HCT116 (cell line): ENCODE data around the gene POLDIP2. TPM values are rescaled to one million over a fixed set of nuclear protein-coding genes. Genes with fewer than 3 reads are reported as not detected.

Experiments
- ATAC-seq: fragments of 200-7000 bp; cut with Tn5 transposase; 2 replicates; pipeline ENCODE4 v1.9.1; 2020; ENCODE audit warnings: mild to moderate bottlenecking, moderate library complexity
- BruUV-seq: library from RNA; stranded (reverse); fragments of 400-500 nt; replicated peaks from 2 replicates; lab custom pipeline; 2021; lab: Mats Ljungman, UMichigan
- CTCF ChIA-PET: fragments of 300-600 bp; sonication (Branson Sonifier 250); formaldehyde crosslinking; loops from one replicate; lab custom pipeline; 2021; ENCODE audit warnings: antibody characterized with exemption; lab: Charles Lee
- POLR2A ChIA-PET: fragments of 300-600, 350-600 bp; sonication (Branson Sonifier 250); formaldehyde crosslinking; loops from one replicate; lab custom pipeline; 2021; ENCODE audit warnings: antibody characterized with exemption; lab: Charles Lee
- RAD21 ChIA-PET, 2 experiments: fragments of 300-600 bp; sonication (Branson Sonifier 250); formaldehyde crosslinking; loops; one replicate each; lab custom pipeline; 2023; ENCODE audit warnings: low total read pairs in 2 of 2; ENCODE audit not compliant: uncharacterized antibody in 2 of 2, unreplicated experiment in 2 of 2, low non-redundant PET in 1 of 2; lab: Charles Lee
- DNase-seq: peaks from one replicate; pipeline ENCODE4 v3.0.0-alpha.2; 2010; ENCODE audit warnings: low read depth, low spot score
- H2AFZ ChIP-seq: fragments of 200-600 bp; shearing (Covaris generic), sonication (generic); 2 replicates; pipeline ENCODE4 v1.6.1; 2017; ENCODE audit warnings: low read depth, mixed run types, mixed read lengths, antibody characterized with exemption, low read length; ENCODE audit not compliant: poor library complexity, severe bottlenecking
- H3K27ac ChIP-seq: 2 replicates; pipeline ENCODE4 v1.5.1; 2012; ENCODE audit warnings: low read depth, low read length
- H3K27me3 ChIP-seq: fragments of 200-600 bp; sonication (generic); 2 replicates; pipeline ENCODE4 v1.6.1; 2016; ENCODE audit warnings: mixed run types, low read length, mixed read lengths; ENCODE audit not compliant: insufficient read depth
- H3K36me3 ChIP-seq, 2 experiments: fragments of 200-500 bp in 1 of 2; fragments of 200-600 bp in 1 of 2; sonication (Bioruptor generic) in 1 of 2; sonication (generic) in 1 of 2; 2 replicates each; pipeline versions ENCODE4 v1.5.1 to v1.6.1; 2014 to 2016; ENCODE audit warnings: low read length in 2 of 2, inconsistent platforms in 1 of 2, mixed read lengths in 1 of 2, mixed run types in 1 of 2; ENCODE audit not compliant: insufficient read depth in 2 of 2, control insufficient read depth in 1 of 2
- H3K4me1 ChIP-seq, 2 experiments: fragments of 200-600 bp in 1 of 2; sonication (generic) in 1 of 2; 2 replicates each; pipeline versions ENCODE4 v1.5.1 to v1.6.1; 2012 to 2017; ENCODE audit warnings: low read length in 2 of 2, inconsistent platforms in 1 of 2, mild to moderate bottlenecking in 1 of 2, mixed read lengths in 1 of 2, mixed run types in 1 of 2, moderate library complexity in 1 of 2; ENCODE audit not compliant: insufficient read depth in 2 of 2, control insufficient read depth in 1 of 2
- H3K4me2 ChIP-seq: fragments of 200-600 bp; sonication (generic); 2 replicates; pipeline ENCODE4 v1.6.1; 2017; ENCODE audit warnings: mixed run types, low read length, mixed read lengths
- H3K4me3 ChIP-seq, 2 experiments: fragments of 200-600 bp in 1 of 2; sonication (generic) in 1 of 2; replicated peaks in 1 of 2; 2 replicates each; pipeline ENCODE4 v1.5.1; 2011 to 2016; ENCODE audit warnings: low read length in 2 of 2, control low read depth in 1 of 2, low read depth in 1 of 2, mild to moderate bottlenecking in 1 of 2, mixed read lengths in 1 of 2, mixed run types in 1 of 2
- H3K79me2 ChIP-seq: fragments of 200-600 bp; sonication (generic); 2 replicates; pipeline ENCODE4 v1.6.1; 2017; ENCODE audit warnings: mild to moderate bottlenecking, mixed run types, low read length, moderate library complexity, mixed read lengths; ENCODE audit not compliant: insufficient read depth
- H3K9ac ChIP-seq: fragments of 200-600 bp; sonication (generic); 2 replicates; pipeline ENCODE4 v1.6.1; 2016; ENCODE audit warnings: low read length, mixed read lengths
- H3K9me2 ChIP-seq: fragments of 200-600 bp; sonication (generic), shearing (Covaris generic); 2 replicates; pipeline ENCODE4 v1.6.1; 2017; ENCODE audit warnings: mixed run types, mild to moderate bottlenecking, moderate library complexity; ENCODE audit not compliant: insufficient read depth
- H3K9me3 ChIP-seq, 2 experiments: fragments of 200-500 bp in 1 of 2; fragments of 200-600 bp in 1 of 2; sonication (Bioruptor generic) in 1 of 2; sonication (generic) in 1 of 2; 2 replicates each; pipeline ENCODE4 v1.6.1; 2014 to 2017; ENCODE audit warnings: low read length in 2 of 2, mixed read lengths in 2 of 2, inconsistent platforms in 1 of 2, low read depth in 1 of 2, mild to moderate bottlenecking in 1 of 2, mixed run types in 1 of 2, moderate library complexity in 1 of 2; ENCODE audit not compliant: control insufficient read depth in 1 of 2, insufficient read depth in 1 of 2
- H4K20me1 ChIP-seq: fragments of 200-600 bp; sonication (generic), shearing (Covaris generic); 2 replicates; pipeline ENCODE4 v1.6.1; 2017; ENCODE audit warnings: mixed run types, mild to moderate bottlenecking, moderate library complexity; ENCODE audit not compliant: insufficient read depth
- CEBPB ChIP-seq: IDR thresholded peaks from 2 replicates; pipeline ENCODE4 v1.6.1; 2012; ENCODE audit warnings: low read depth
- EGR1 ChIP-seq: IDR thresholded peaks from 2 replicates; pipeline ENCODE4 v1.6.1; 2012; ENCODE audit warnings: low read depth
- ELF1 ChIP-seq: IDR thresholded peaks from 2 replicates; pipeline ENCODE4 v1.6.1; 2012; ENCODE audit warnings: low read depth, borderline replicate concordance
- EZH2 ChIP-seq: fragments of 200-600 bp; sonication (generic); IDR thresholded peaks from 2 replicates; pipeline ENCODE4 v1.6.1; 2017; ENCODE audit warnings: antibody characterized with exemption, mixed run types
- EZH2phosphoT487 ChIP-seq: fragments of 200-600 bp; IDR thresholded peaks from 2 replicates; pipeline ENCODE4 v1.6.1; 2018; ENCODE audit warnings: antibody characterized with exemption, borderline replicate concordance
- FOSL1 ChIP-seq: IDR thresholded peaks from 2 replicates; pipeline ENCODE4 v1.6.1; 2012; ENCODE audit warnings: low read depth
- RAD21 ChIP-seq: IDR thresholded peaks from 2 replicates; pipeline ENCODE4 v1.6.1; 2012; ENCODE audit warnings: low read depth, mild to moderate bottlenecking
- SIN3A ChIP-seq: IDR thresholded peaks from 2 replicates; pipeline ENCODE4 v1.6.1; 2012; ENCODE audit warnings: low read depth
- SP1 ChIP-seq: IDR thresholded peaks from 2 replicates; pipeline ENCODE4 v1.6.1; 2012; ENCODE audit warnings: low read depth
- SRF ChIP-seq: IDR thresholded peaks from 2 replicates; pipeline ENCODE4 v1.6.1; 2012; ENCODE audit warnings: low read depth
- TCF7L2 ChIP-seq: IDR thresholded peaks from 2 replicates; pipeline ENCODE4 v1.7.0; 2011; ENCODE audit warnings: borderline replicate concordance, inconsistent platforms; ENCODE audit not compliant: insufficient read depth, insufficient read length; ENCODE audit errors: extremely low read depth
- YY1 ChIP-seq: IDR thresholded peaks from 2 replicates; pipeline ENCODE4 v1.6.1; 2011; ENCODE audit warnings: low read length, low read depth, moderate library complexity, mild to moderate bottlenecking; ENCODE audit not compliant: insufficient replicate concordance; ENCODE audit errors: extremely low read depth
- ZFX ChIP-seq: fragments of 450-650 bp; IDR thresholded peaks from 2 replicates; pipeline ENCODE4 v1.6.1; 2017
- intact Hi-C: fragments of 100-400 bp; cut with micrococcal nuclease; formaldehyde crosslinking; loops from 2 replicates; pipeline ENCODE4 v1.10.0; 2022
- total RNA-seq: library from RNA; stranded (reverse); gene quantifications from one replicate; pipeline ENCODE4 v1.2.1, GENCODE V29; 2021; ENCODE audit not compliant: unreplicated experiment
- TF ChIP-seq, protein P1 (sequence below): IDR thresholded peaks from 2 replicates; pipeline ENCODE4 v1.6.1; 2012
- TF ChIP-seq, protein P2 (sequence below): IDR thresholded peaks from 2 replicates; pipeline ENCODE4 v1.6.1; 2012
- TF ChIP-seq, protein P3 (sequence below): IDR thresholded peaks from 2 replicates; pipeline ENCODE4 v1.6.1; 2012; ENCODE audit warnings: low read depth
- TF ChIP-seq, protein P4 (sequence below): IDR thresholded peaks from 2 replicates; pipeline ENCODE4 v1.6.1; 2011; ENCODE audit warnings: mild to moderate bottlenecking, low read length, moderate library complexity; ENCODE audit not compliant: insufficient replicate concordance; ENCODE audit errors: extremely low read depth

Gene POLDIP2
- total RNA-seq, 1 experiment from 2014 or later: 78.0 TPM

DNA sequence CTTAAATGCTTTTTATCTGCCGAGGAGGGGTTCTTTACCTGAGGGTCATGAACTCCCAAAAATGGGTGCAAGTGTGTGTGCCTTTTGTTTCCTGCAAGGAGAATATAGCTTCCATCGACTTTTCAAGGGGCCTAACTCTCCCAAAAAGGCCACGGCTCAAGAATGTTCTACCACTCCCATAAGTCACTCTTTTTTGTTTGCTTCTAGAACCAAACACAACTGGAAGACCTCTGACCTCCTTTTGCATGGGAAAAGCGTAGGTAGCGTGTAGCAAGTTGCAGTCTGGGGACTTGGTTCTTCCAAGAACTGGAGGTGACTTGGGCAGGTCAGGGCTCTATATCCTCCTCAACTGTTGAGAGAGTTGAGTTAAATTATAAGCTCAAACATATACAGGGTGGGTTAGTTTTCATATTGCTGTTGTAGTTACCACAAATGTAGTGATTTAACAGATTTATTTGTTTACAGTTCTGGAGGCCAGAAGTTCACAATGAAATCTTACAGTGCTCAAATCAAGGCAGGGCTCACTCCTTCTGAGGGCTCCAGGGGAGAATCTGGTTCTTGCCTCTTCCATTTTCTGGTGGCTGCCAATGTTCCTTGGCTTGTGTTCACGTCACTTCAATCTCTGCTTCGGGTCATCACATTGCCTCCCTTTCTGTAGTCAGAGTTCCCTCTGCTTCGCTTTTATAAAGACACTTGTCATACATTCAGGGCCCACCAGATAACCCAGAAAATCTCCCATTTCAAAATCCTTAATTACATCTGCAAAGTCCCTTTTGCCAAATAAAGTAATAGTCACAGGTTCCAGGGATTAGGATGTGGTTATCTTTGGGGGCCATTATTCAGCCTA is 36.9 kb downstream of the POLDIP2 start:
- no peaks in the 10 kb centered on the region for H3K9me3 ChIP-seq
- no peak for ATAC-seq
- H3K4me3 ChIP-seq: peak overlapping the region; percentile 86 to 95
- H3K79me2 ChIP-seq: peaks cover 64% of the 10 kb centered on the region
- CTCF ChIA-PET: interaction anchor here (1.1 kb wide), 1 partner anchor 15 kb away, joined by 3 read pairs; the partner anchor contains the start of gene TNFAIP1
- H3K4me2 ChIP-seq: peak overlapping the region; percentile 98
- TF ChIP-seq, protein P1, sequence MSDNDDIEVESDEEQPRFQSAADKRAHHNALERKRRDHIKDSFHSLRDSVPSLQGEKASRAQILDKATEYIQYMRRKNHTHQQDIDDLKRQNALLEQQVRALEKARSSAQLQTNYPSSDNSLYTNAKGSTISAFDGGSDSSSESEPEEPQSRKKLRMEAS: no peak
- TF ChIP-seq ZFX: no peak
- TF ChIP-seq SIN3A: no peak
- TF ChIP-seq SP1: no peak
- no peak for TF ChIP-seq EZH2
- no peak for TF ChIP-seq ELF1
- TF ChIP-seq, protein P2, sequence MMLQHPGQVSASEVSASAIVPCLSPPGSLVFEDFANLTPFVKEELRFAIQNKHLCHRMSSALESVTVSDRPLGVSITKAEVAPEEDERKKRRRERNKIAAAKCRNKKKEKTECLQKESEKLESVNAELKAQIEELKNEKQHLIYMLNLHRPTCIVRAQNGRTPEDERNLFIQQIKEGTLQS: no peak
- TF ChIP-seq, protein P3, sequence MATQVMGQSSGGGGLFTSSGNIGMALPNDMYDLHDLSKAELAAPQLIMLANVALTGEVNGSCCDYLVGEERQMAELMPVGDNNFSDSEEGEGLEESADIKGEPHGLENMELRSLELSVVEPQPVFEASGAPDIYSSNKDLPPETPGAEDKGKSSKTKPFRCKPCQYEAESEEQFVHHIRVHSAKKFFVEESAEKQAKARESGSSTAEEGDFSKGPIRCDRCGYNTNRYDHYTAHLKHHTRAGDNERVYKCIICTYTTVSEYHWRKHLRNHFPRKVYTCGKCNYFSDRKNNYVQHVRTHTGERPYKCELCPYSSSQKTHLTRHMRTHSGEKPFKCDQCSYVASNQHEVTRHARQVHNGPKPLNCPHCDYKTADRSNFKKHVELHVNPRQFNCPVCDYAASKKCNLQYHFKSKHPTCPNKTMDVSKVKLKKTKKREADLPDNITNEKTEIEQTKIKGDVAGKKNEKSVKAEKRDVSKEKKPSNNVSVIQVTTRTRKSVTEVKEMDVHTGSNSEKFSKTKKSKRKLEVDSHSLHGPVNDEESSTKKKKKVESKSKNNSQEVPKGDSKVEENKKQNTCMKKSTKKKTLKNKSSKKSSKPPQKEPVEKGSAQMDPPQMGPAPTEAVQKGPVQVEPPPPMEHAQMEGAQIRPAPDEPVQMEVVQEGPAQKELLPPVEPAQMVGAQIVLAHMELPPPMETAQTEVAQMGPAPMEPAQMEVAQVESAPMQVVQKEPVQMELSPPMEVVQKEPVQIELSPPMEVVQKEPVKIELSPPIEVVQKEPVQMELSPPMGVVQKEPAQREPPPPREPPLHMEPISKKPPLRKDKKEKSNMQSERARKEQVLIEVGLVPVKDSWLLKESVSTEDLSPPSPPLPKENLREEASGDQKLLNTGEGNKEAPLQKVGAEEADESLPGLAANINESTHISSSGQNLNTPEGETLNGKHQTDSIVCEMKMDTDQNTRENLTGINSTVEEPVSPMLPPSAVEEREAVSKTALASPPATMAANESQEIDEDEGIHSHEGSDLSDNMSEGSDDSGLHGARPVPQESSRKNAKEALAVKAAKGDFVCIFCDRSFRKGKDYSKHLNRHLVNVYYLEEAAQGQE: no peak
- TF ChIP-seq TCF7L2: no peak
- no peak for TF ChIP-seq EGR1
- no peak for TF ChIP-seq YY1
- no peak for TF ChIP-seq RAD21
- no peak for TF ChIP-seq FOSL1
- no peak for TF ChIP-seq EZH2phosphoT487
- TF ChIP-seq, protein P4, sequence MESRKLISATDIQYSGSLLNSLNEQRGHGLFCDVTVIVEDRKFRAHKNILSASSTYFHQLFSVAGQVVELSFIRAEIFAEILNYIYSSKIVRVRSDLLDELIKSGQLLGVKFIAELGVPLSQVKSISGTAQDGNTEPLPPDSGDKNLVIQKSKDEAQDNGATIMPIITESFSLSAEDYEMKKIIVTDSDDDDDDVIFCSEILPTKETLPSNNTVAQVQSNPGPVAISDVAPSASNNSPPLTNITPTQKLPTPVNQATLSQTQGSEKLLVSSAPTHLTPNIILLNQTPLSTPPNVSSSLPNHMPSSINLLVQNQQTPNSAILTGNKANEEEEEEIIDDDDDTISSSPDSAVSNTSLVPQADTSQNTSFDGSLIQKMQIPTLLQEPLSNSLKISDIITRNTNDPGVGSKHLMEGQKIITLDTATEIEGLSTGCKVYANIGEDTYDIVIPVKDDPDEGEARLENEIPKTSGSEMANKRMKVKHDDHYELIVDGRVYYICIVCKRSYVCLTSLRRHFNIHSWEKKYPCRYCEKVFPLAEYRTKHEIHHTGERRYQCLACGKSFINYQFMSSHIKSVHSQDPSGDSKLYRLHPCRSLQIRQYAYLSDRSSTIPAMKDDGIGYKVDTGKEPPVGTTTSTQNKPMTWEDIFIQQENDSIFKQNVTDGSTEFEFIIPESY: no peak
- TF ChIP-seq SRF: no peak
- no peak for TF ChIP-seq CEBPB
- intact Hi-C loops: no loop called here
- H3K27ac ChIP-seq: no peak overlapping the region
- RAD21 ChIA-PET: no interaction called here
- H3K36me3 ChIP-seq: peaks cover 0 to 6% of the 10 kb centered on the region in 2 experiments; a peak in 1 of 4 replicates
- H3K27me3 ChIP-seq: no peaks in the 10 kb centered on the region
- no peaks in the 10 kb centered on the region for H4K20me1 ChIP-seq
- DNase-seq: no peak
- no TSS peak for BruUV-seq
- peak overlapping the region; percentile 91 for H3K9ac ChIP-seq
- H2AFZ ChIP-seq: no peak overlapping the region
- POLR2A ChIA-PET: no interaction called here
- no peaks in the 10 kb centered on the region for H3K9me2 ChIP-seq
- peaks cover 12 to 26% of the 10 kb centered on the region in 2 experiments; a peak in 3 of 4 replicates for H3K4me1 ChIP-seq
